ENCODE results near the gene ENHO.

DNA sequence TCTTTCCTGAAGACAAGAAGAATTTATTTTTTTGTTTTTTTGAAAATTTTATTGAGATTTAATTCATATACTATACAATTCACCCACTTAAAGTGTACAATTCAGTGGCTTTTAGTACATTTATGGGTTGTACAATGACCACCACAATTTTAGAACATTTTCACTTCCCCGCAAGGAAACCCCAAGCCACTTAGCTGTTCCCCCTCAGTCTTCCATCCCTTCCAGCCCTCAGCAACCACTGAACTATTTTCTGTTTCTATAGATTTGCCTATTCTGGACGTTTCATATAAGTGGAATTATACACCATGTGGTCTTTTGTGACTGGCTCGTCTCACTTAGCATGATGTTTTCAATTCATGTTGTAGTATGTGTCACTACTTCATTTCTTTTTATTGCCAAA, 36.2 kb downstream of the ENHO start:
- TF ChIP-seq, protein P1, sequence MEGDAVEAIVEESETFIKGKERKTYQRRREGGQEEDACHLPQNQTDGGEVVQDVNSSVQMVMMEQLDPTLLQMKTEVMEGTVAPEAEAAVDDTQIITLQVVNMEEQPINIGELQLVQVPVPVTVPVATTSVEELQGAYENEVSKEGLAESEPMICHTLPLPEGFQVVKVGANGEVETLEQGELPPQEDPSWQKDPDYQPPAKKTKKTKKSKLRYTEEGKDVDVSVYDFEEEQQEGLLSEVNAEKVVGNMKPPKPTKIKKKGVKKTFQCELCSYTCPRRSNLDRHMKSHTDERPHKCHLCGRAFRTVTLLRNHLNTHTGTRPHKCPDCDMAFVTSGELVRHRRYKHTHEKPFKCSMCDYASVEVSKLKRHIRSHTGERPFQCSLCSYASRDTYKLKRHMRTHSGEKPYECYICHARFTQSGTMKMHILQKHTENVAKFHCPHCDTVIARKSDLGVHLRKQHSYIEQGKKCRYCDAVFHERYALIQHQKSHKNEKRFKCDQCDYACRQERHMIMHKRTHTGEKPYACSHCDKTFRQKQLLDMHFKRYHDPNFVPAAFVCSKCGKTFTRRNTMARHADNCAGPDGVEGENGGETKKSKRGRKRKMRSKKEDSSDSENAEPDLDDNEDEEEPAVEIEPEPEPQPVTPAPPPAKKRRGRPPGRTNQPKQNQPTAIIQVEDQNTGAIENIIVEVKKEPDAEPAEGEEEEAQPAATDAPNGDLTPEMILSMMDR (IDR thresholded peaks at IDR 0.05; ENCODE audit: insufficient read depth, low read length), result no peak
- TF ChIP-seq REST (IDR thresholded peaks at IDR 0.05; ENCODE audit: insufficient replicate concordance, low read depth), result no peak
- TF ChIP-seq GABPA (IDR thresholded peaks at IDR 0.05; ENCODE audit: low read depth), result no peak
